GM12801 (cell line): ENCODE data around the gene SURF6.

Experiments used
- TF ChIP-seq, protein P1 (sequence below): IDR thresholded peaks from one replicate; pipeline ENCODE4 v1.5.1; 2011; ENCODE audit warnings: control low read depth; ENCODE audit not compliant: insufficient read length; ENCODE audit errors: extremely low read depth

The SURF6 gene

DNA sequence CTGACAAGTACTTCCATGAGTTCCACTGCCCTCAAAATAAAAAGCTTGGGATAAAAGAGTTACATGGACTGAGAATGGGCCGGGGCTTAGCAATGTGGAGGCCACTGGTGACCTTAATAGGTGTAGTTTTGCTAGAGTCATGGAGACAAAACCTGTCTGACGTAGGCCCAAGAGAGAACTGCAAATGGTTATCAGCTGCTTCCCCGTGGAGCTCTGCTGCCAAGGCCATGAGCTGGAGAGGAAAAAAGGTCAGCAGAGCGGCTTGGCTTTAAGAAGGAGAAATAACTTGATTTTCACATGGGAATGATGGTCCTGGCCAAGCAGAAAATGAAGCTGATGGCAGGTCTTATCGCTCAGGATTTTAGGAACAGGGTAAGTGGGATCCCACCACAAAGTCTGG is 3.7 kb upstream of the SURF6 start:
- TF ChIP-seq, protein P1, sequence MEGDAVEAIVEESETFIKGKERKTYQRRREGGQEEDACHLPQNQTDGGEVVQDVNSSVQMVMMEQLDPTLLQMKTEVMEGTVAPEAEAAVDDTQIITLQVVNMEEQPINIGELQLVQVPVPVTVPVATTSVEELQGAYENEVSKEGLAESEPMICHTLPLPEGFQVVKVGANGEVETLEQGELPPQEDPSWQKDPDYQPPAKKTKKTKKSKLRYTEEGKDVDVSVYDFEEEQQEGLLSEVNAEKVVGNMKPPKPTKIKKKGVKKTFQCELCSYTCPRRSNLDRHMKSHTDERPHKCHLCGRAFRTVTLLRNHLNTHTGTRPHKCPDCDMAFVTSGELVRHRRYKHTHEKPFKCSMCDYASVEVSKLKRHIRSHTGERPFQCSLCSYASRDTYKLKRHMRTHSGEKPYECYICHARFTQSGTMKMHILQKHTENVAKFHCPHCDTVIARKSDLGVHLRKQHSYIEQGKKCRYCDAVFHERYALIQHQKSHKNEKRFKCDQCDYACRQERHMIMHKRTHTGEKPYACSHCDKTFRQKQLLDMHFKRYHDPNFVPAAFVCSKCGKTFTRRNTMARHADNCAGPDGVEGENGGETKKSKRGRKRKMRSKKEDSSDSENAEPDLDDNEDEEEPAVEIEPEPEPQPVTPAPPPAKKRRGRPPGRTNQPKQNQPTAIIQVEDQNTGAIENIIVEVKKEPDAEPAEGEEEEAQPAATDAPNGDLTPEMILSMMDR = no peak

DNA sequence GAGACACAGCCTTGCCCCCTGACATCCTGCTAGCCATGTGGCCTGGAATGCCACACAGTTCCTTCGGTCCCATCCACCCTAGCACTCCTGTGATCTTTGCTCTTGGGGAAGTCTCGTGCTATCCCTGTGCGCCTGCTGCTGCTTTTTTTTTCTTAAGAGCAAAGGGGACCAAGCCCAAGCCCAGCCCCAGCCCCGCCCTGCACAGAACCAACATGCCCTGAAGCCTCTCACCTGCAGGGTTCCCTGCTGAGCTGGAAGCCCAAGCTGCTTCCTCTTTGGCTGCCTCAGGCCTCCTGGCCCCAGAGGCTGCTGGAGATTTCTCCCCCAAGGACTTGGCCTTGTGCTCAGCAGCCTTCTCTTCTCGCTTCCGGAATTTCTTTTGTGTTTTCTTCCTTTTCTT is 1.8 kb downstream of the SURF6 start:
- TF ChIP-seq, protein P1 = no peak

DNA sequence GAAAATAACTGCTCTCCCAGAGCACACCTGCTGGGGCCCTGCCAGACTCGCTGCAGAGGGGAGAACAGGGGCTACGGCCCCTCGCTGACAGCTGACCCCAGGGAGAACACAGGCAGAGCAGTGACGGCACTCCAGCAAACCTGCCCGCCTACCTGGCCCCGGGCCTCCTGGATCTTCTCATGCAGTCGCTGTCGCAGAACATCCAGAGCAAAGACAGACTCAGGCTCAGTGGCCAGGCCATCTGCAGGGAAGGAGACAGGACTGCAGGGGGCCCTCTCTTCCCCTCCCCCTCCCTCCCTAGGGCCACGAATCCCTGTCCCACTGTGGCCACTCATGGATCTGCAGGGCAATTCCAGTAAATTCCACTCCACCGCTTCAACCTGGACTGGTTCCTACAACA is 2.4 kb downstream of the SURF6 start:
- TF ChIP-seq, protein P1 = no peak

DNA sequence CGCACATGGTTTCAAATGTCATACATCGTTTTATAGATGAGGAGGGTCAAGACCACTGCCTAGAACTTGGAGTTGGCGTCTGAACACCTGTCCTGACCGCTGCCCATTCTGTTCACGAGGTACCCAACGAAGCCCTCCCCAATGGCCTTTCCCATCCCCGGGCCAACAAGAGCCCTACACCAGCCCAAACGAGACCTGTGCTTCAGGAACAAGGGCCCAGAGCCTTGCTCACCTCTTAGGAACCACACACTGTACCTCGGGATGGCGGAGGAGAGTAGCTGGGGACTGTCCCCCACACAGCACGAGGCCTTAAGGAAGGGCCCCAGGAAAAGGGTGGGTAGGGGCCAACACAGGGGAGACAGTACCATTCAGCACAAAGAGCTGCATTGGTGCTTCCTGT is 3.0 kb downstream of the SURF6 start:
- TF ChIP-seq, protein P1 = no peak

DNA sequence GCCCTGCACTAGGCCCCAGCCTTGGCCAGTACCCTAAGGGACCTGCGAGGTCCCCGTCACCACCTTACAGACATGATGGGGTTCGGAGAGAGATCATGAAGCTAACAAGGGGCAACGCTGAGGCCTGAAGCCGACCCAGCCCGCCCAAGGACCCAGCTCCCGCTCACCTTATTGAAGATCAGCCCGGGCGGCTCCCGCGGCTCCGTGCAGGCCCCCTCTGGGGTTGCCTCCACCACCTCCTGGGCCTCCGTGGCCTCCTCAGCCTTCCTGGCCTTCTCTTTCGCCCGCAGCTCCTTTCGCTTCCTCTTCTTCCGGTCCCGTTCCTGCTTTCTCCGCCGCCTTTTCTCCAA is 3.6 kb downstream of the SURF6 start:
- TF ChIP-seq, protein P1 = no peak

DNA sequence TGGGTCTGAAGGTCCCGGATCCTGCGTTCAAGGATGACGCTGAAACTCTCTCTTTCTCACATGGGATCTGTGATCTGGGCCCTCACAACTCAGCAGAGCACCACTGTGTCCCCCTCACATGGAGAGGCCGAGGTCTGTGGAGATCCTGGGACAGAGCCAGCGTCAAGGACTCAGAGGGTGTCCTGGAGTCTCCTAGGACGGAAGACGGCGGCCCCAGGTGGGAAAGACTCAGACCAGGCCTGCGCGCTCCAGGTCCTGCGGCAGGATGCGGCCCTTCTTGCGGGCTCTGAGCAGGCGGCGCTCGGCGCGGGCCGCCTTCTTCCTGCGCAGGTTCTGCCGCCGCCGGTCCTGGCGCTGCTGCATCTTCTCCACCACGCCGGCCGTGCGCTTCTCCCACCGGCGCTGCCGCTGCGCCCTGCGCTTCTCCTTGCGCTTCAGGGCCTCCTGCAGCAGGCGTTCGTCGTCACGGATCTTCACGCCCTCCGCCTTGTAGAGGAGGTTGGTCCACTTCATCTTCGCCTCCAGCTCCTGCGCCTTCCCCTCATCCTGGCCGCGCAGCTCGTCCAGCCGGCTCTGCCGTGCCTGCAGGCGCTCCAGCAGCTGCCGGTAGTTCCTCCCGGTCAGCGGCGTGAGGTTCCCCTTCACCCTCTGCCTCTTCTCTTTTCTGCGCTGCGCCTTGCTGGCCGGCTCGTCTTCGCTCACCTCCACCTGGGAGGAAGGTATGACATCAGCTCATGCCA is 4.2 kb downstream of the SURF6 start:
- TF ChIP-seq, protein P1 = no peak

DNA sequence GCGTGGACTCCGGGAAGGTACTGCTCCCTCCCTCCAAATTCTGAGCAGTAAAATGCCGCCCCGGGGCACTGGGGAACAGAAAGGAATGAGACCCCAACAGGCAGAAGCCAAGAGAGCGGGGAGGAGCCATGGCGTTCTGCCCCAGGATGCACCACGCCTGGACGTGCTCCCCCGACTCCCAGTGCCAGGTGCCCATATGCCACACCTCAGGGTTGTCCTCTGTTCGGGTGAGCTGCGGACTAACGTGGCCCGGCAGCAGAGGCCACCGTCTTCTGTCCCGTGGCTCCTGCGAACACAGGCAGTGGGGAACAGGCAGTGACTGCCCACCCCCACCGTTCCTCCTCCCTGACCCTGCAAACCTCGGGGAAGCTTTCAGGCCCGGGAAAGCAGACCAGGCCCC is 4.8 kb downstream of the SURF6 start:
- TF ChIP-seq, protein P1 = no peak
